ENCODE results near the gene ART5. TPM values are rescaled to one million over a fixed set of nuclear protein-coding genes. Genes with fewer than 3 reads are reported as not detected.

Gene ART5
- total and polyA plus RNA-seq, 11 donors: 0.44 to 3.4 (median 1.2) TPM

DNA sequence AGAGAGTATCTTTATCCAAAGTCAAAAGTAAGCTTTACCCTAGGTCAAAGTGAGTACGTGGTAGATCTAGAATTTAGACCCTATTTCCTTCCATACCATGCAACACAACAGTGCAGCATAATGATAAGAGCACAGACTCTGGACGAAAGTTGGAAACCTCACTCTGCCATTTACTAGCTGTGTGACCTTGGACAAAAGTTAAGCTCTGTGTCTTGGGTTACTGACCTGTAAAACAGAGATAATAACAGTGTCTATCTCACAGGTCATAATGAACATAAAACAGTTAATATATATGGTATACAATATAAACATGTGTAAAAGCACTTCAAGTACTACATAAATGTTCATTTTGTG, 43.0 kb upstream of the ART5 start:
- Histone ChIP-seq H3K4me3 (no peak overlapping the region), H3K4me1 (peaks cover 0 to 15% (median 0%) of the 10 kb centered on the region in 12 donors), H3K9me3 (no peaks in the 10 kb centered on the region), H3K27ac (peak overlapping the region in 1 of 12 donors; percentile 2), H3K27me3 (no peaks in the 10 kb centered on the region), H3K36me3 (peaks cover 0 to 100% (median 95%) of the 10 kb centered on the region in 9 donors)
- intact Hi-C loops (cut with DNase I): no loop called here
- DNase-seq: no peak
- ATAC-seq: peak in 3 of 4 donors; percentile 14 to 52 (median 39)
- TF ChIP-seq POLR2A (IDR thresholded peaks at IDR 0.05): no peak
- TF ChIP-seq, protein P1, sequence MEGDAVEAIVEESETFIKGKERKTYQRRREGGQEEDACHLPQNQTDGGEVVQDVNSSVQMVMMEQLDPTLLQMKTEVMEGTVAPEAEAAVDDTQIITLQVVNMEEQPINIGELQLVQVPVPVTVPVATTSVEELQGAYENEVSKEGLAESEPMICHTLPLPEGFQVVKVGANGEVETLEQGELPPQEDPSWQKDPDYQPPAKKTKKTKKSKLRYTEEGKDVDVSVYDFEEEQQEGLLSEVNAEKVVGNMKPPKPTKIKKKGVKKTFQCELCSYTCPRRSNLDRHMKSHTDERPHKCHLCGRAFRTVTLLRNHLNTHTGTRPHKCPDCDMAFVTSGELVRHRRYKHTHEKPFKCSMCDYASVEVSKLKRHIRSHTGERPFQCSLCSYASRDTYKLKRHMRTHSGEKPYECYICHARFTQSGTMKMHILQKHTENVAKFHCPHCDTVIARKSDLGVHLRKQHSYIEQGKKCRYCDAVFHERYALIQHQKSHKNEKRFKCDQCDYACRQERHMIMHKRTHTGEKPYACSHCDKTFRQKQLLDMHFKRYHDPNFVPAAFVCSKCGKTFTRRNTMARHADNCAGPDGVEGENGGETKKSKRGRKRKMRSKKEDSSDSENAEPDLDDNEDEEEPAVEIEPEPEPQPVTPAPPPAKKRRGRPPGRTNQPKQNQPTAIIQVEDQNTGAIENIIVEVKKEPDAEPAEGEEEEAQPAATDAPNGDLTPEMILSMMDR (IDR thresholded peaks at IDR 0.05): no peak
- WGBS, 4 donors: 50 to 54% (median 51%) methylated on average over 2 of the region's 2 CpGs

DNA sequence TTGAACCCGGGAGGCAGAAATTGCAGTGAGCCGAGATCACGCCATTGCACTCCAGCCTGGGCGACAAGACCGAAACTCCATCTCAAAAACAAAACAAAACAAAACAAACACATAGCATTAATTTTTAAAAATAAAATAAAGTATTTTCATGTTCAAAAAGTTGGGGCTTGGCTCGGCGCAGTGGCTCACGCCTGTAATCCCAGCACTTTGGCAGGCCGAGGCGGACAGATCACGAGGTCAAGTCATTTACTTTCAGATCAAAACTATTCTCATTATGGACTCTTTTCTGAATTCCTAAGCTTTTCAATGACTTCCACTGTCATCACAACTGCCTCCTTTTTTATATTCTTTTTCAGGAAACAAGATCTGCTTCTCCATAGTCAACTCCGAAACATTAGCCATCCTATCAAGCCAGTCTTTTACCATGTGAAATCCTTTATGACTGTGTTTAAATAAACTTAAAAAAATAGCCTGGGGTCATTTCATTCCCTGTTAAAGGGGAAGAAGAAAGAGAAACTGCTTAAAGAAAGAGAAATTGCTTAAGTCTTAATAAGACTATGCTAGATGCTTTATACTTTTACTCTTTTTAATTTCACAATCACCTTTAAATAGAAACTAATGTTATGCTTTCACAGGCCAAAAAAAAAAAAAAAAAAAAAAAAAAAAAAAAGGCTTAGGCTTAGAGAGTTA, 42.5 kb upstream of the ART5 start:
- 92 to 97% (median 95%) methylated on average over 12 of the region's 12 CpGs for WGBS, 4 donors
- TF ChIP-seq, protein P1 (IDR thresholded peaks at IDR 0.05): no peak
- TF ChIP-seq POLR2A (IDR thresholded peaks at IDR 0.05): no peak

DNA sequence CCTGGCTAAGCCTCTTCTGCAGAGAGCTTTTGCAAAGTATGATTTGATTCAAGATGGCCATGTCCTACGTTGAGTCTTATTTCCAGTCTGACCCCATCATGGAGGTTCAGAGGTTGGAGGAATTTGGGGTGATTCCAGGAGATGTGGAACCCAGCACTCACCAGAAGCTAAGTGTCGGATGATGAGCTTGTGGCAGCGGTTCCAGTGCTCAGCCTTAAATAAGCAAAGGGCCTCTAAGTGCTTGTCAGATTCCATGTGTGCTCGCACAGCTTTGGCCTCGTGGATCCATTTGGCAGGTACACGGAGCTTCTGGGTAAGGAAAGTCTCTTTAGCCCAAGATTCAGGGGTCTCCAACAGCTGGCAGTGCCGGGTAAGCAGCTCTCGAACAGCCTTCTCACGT, 41.2 kb upstream of the ART5 start:
- Histone ChIP-seq H3K36me3 (peaks cover 0 to 100% (median 95%) of the 10 kb centered on the region in 9 donors), H3K27ac (peak overlapping the region in 1 of 12 donors; percentile 19), H3K27me3 (no peaks in the 10 kb centered on the region), H3K4me1 (peaks cover 0 to 15% (median 0%) of the 10 kb centered on the region in 12 donors), H3K9me3 (no peaks in the 10 kb centered on the region), H3K4me3 (no peak overlapping the region)
- peak in 1 of 5 donors; percentile 54 for DNase-seq
- no peak for TF ChIP-seq POLR2A (IDR thresholded peaks at IDR 0.05)
- TF ChIP-seq, protein P1 (IDR thresholded peaks at IDR 0.05): no peak
- ATAC-seq: peak; percentile 44 to 79 (median 64)
- WGBS, 4 donors: 69 to 83% (median 74%) methylated on average over 8 to 9 of the region's 9 CpGs
- intact Hi-C loops (cut with DNase I): no loop called here

More for the DNA sequence above, 42.5 kb upstream of the ART5 start:
- intact Hi-C loops (cut with DNase I): no loop called here
- Histone ChIP-seq H3K4me1 (peaks cover 0 to 15% (median 0%) of the 10 kb centered on the region in 12 donors), H3K27me3 (no peaks in the 10 kb centered on the region), H3K9me3 (no peaks in the 10 kb centered on the region), H3K36me3 (peaks cover 0 to 100% (median 95%) of the 10 kb centered on the region in 9 donors), H3K27ac (peak overlapping the region in 3 of 12 donors; percentile 2 to 41 (median 24)), H3K4me3 (no peak overlapping the region)
- DNase-seq (no peak), ATAC-seq (no peak)

DNA sequence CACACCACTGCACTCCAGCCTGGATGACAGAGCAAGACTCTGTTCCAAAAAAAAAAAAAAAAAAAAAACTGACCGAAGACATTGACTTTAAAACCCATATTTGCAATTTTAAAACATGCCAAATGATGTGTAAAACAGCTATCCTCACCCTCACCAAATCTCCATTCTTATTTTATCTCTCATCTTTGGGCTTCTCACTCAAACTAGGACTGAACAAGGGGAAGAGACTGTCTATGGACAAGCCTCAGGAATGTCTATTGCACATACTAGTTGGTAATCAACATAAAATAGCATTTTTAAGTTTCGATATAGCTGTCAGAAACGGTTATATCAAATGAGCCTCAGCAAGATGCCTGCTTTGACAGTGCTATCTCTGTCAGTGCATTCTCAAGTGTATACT, 37.3 kb upstream of the ART5 start:
- Histone ChIP-seq H3K4me3 (no peak overlapping the region), H3K4me1 (peaks cover 0 to 4% (median 0%) of the 10 kb centered on the region in 12 donors), H3K36me3 (peaks cover 6 to 100% (median 99%) of the 10 kb centered on the region in 9 donors), H3K9me3 (no peaks in the 10 kb centered on the region), H3K27ac (no peak overlapping the region), H3K27me3 (no peaks in the 10 kb centered on the region)
- TF ChIP-seq, protein P1 (IDR thresholded peaks at IDR 0.05): no peak
- no peak for TF ChIP-seq POLR2A (IDR thresholded peaks at IDR 0.05)
- intact Hi-C loops (cut with DNase I): no loop called here
- DNase-seq: no peak
- ATAC-seq: no peak
- 92 to 99% (median 97%) methylated on average over 3 of the region's 3 CpGs for WGBS, 4 donors

Measured in heart left ventricle (tissue), 16 donors.